ENCODE results near the gene GALNT2.

DNA sequence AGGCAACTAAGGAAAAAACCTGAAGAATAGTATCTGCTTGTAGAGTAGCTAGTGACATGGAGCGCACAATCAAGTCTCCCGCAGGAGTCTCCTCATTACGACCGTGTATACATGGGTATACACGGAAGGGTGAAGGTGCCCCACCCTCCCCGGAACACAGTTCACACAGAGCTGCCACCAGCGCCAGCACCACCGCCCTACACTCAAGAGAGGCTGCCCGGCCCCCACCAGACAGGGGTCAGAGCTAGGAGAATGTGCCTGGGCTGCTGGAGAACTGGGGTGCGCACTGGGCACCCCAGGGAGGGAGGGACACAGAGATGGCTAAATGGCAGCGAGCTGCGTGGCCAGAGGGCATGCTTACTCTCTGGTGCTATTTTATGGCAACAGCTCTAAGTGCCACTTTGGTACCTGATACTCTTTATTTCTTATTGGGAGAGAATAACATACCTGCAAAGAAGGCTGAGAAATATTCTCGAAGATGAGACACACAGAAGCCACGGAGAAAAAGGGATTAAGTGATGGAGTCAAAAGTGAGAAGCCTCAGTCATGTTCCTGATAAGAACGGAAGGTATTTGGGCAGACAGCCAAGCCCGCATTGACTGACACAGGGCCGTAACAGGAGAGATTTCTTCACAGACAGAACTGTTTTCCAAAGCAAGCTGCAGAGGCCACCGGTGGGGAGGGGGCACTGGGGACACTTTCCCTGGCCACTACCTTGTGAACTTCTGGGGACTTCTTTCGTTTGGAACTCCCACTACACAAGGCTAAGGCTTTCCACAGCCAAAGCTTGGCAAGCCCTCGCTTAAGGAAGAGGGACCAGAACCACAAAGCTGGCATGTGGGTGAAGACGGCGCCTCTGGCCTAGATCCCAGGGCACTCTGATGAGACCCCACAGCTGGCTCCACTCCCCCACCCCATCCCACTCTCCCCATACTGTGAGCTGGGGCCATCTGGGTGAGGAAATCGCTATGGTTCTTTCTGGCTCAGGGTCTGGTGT lies 251.1 kb downstream of the GALNT2 start:
- no peak for TF ChIP-seq SMAD1 (IDR thresholded peaks at IDR 0.05; ENCODE audit: low read depth, partially characterized antibody)
- TF ChIP-seq POLR2A (IDR thresholded peaks at IDR 0.05; ENCODE audit: low read depth, low read length), result no peak
- TF ChIP-seq, protein P1, sequence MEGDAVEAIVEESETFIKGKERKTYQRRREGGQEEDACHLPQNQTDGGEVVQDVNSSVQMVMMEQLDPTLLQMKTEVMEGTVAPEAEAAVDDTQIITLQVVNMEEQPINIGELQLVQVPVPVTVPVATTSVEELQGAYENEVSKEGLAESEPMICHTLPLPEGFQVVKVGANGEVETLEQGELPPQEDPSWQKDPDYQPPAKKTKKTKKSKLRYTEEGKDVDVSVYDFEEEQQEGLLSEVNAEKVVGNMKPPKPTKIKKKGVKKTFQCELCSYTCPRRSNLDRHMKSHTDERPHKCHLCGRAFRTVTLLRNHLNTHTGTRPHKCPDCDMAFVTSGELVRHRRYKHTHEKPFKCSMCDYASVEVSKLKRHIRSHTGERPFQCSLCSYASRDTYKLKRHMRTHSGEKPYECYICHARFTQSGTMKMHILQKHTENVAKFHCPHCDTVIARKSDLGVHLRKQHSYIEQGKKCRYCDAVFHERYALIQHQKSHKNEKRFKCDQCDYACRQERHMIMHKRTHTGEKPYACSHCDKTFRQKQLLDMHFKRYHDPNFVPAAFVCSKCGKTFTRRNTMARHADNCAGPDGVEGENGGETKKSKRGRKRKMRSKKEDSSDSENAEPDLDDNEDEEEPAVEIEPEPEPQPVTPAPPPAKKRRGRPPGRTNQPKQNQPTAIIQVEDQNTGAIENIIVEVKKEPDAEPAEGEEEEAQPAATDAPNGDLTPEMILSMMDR (IDR thresholded peaks at IDR 0.05 in 2 of 3, conservative IDR thresholded peaks at IDR 0.05 in 1 of 3; ENCODE audit: control insufficient read depth in 2 of 3, extremely low read depth in 1 of 3, insufficient read depth in 1 of 3, low read depth in 3 of 3, low read length in 3 of 3), result no peak
- TF ChIP-seq RCOR1 (conservative IDR thresholded peaks at IDR 0.05; ENCODE audit: low read depth, low read length), result no peak
- TF ChIP-seq SP1 (IDR thresholded peaks at IDR 0.05; ENCODE audit: low read depth, low read length), result no peak
- no peak for TF ChIP-seq ESRRA (IDR thresholded peaks at IDR 0.05; ENCODE audit: low read length)
- TF ChIP-seq, protein P2, sequence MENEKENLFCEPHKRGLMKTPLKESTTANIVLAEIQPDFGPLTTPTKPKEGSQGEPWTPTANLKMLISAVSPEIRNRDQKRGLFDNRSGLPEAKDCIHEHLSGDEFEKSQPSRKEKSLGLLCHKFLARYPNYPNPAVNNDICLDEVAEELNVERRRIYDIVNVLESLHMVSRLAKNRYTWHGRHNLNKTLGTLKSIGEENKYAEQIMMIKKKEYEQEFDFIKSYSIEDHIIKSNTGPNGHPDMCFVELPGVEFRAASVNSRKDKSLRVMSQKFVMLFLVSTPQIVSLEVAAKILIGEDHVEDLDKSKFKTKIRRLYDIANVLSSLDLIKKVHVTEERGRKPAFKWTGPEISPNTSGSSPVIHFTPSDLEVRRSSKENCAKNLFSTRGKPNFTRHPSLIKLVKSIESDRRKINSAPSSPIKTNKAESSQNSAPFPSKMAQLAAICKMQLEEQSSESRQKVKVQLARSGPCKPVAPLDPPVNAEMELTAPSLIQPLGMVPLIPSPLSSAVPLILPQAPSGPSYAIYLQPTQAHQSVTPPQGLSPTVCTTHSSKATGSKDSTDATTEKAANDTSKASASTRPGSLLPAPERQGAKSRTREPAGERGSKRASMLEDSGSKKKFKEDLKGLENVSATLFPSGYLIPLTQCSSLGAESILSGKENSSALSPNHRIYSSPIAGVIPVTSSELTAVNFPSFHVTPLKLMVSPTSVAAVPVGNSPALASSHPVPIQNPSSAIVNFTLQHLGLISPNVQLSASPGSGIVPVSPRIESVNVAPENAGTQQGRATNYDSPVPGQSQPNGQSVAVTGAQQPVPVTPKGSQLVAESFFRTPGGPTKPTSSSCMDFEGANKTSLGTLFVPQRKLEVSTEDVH (IDR thresholded peaks at IDR 0.05; ENCODE audit: low read depth, partially characterized antibody), result no peak
- TF ChIP-seq, protein P3, sequence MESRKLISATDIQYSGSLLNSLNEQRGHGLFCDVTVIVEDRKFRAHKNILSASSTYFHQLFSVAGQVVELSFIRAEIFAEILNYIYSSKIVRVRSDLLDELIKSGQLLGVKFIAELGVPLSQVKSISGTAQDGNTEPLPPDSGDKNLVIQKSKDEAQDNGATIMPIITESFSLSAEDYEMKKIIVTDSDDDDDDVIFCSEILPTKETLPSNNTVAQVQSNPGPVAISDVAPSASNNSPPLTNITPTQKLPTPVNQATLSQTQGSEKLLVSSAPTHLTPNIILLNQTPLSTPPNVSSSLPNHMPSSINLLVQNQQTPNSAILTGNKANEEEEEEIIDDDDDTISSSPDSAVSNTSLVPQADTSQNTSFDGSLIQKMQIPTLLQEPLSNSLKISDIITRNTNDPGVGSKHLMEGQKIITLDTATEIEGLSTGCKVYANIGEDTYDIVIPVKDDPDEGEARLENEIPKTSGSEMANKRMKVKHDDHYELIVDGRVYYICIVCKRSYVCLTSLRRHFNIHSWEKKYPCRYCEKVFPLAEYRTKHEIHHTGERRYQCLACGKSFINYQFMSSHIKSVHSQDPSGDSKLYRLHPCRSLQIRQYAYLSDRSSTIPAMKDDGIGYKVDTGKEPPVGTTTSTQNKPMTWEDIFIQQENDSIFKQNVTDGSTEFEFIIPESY (IDR thresholded peaks at IDR 0.05), result no peak
- TF ChIP-seq NFXL1 (IDR thresholded peaks at IDR 0.05; ENCODE audit: borderline replicate concordance), result no peak
- no peak for TF ChIP-seq PML (IDR thresholded peaks at IDR 0.05; ENCODE audit: low read length)
- TF ChIP-seq CBX5 (IDR thresholded peaks at IDR 0.05; ENCODE audit: low read depth), result no peak
- TF ChIP-seq ZNF274 (IDR thresholded peaks at IDR 0.05; ENCODE audit: insufficient read depth, insufficient read length), result no peak
